Colonic mucosa (tissue), 4 donors: Measurements from ENCODE around the gene HSF2. TPM values are rescaled to one million over a fixed set of nuclear protein-coding genes. Genes with fewer than 3 reads are reported as not detected.

Source experiments
- DNase-seq: peaks from one replicate; pipeline ENCODE4 v3.0.0-alpha.2; 2020
- H3K27ac ChIP-seq: fragments of 200-600 bp; one replicate; pipeline ENCODE4 v1.8.0; 2021
- H3K27me3 ChIP-seq: fragments of 200-600 bp; one replicate; pipeline ENCODE4 v1.8.0; 2021
- H3K36me3 ChIP-seq: fragments of 200-600 bp; one replicate; pipeline ENCODE4 v1.8.0; 2021
- H3K4me1 ChIP-seq: fragments of 200-600 bp; one replicate; pipeline ENCODE4 v1.8.0; 2021; ENCODE audit warnings: mild to moderate bottlenecking
- H3K4me3 ChIP-seq: fragments of 200-600 bp; one replicate; pipeline ENCODE4 v1.8.0; 2021
- H3K9ac ChIP-seq, 2 donors: one replicate each; pipeline ENCODE4 v1.7.0; 2013; ENCODE audit warnings: control low read depth in 2 of 2, low read depth in 2 of 2, low read length in 2 of 2
- H3K9me3 ChIP-seq: fragments of 200-600 bp; one replicate; pipeline ENCODE4 v1.8.0; 2021
- intact Hi-C: fragments of 100-400 bp; cut with DNase I; formaldehyde crosslinking; loops from one replicate; pipeline ENCODE4 v1.14.1; 2022
- total RNA-seq, 2 donors: library from RNA; stranded (reverse); fragmentation: NEBNext Ultra II Directional in 1 of 2; extraction: Animal tissue kit (Norgen Biotek cat#: 25700) in 1 of 2; gene quantifications; one replicate each; pipeline ENCODE4 v1.2.1, GENCODE V29; 2021
- TF ChIP-seq, protein P1 (sequence below): fragments of 200-600 bp; IDR thresholded peaks from one replicate; pipeline ENCODE4 v1.8.0; 2022; ENCODE audit warnings: antibody characterized with exemption, mild to moderate bottlenecking
- donor health status: healthy.
- donor health status: DM: no; HTN: no; CAD: no.
- donor health status: DM: no; HTN: no; CAD: no.

Gene HSF2
- total RNA-seq, 2 donors from 2014 or later = 4.8 to 5.1 TPM

DNA sequence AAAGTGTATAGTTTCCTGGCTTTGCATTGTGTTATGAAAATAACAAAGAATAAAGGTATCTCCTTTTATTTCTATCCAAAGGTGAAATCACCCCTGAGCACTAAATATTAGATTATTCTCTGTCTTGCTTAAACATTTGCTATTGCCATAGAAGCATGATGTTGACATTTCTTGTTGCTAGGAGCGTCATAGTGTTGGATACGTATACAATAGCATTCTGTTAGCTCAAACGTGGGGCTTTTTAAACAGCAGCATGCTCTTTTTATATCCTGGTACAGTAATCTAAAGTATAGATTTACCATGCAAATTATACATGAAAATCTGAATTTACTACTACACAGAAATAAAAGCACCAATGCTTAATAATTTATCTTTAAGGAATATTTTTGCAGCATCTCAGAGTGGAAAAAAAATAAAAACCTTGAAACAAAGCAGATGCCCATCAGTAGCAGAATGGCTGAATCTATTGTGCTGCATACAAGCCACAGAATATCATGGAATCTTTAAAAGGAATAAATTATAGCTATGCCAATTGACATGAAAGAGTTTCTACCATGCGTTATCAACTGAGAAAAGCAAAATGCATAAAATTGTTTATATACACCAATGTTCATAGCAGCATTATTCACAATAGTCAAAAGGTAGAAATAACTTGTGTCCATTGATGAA is 9.6 kb upstream of the HSF2 start:
- Histone ChIP-seq H3K4me1 (no peaks in the 10 kb centered on the region), H3K27me3 (no peaks in the 10 kb centered on the region), H3K36me3 (no peaks in the 10 kb centered on the region), H3K4me3 (no peak overlapping the region), H3K27ac (no peak overlapping the region), H3K9ac (no peak overlapping the region), H3K9me3 (no peaks in the 10 kb centered on the region)
- TF ChIP-seq, protein P1, sequence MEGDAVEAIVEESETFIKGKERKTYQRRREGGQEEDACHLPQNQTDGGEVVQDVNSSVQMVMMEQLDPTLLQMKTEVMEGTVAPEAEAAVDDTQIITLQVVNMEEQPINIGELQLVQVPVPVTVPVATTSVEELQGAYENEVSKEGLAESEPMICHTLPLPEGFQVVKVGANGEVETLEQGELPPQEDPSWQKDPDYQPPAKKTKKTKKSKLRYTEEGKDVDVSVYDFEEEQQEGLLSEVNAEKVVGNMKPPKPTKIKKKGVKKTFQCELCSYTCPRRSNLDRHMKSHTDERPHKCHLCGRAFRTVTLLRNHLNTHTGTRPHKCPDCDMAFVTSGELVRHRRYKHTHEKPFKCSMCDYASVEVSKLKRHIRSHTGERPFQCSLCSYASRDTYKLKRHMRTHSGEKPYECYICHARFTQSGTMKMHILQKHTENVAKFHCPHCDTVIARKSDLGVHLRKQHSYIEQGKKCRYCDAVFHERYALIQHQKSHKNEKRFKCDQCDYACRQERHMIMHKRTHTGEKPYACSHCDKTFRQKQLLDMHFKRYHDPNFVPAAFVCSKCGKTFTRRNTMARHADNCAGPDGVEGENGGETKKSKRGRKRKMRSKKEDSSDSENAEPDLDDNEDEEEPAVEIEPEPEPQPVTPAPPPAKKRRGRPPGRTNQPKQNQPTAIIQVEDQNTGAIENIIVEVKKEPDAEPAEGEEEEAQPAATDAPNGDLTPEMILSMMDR = no peak
- no peak for DNase-seq
- intact Hi-C loops = no loop called here

DNA sequence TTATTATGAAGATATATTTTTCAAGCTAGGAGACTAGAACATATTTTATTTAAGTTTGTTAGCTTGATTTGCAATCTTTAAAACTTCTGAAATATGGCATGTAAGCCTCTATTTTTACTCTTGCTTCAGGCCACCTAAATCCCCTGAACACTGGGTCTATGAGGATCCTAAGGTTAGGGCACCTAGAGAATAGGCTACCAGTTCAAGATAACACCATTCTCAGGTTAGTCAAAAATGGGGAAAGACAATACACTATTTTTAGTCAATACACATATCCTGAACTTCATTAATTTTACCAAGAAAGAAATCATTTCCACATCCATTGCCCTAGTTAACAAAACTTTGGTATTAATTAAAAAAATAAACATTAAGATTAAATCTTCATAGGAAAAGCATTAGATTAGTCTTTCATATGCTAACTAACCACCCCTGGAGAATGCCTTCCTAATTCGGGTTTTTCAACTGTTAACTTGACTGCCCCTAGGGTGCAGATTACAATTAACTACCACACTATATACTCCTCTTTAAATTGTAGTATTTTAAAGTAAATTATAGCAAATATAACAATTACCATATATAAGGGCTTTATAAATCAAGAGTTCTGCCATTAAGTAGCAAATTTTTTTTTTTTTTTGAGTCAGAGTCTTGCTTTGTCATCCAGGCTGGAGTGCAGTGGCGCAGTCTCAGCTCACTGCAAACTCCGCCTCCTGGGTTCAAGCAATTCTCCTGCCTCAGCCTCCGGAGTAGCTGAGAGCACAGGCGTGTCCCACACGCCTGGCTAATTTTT is 6.7 kb upstream of the HSF2 start:
- DNase-seq = no peak
- Histone ChIP-seq H3K4me1 (no peaks in the 10 kb centered on the region), H3K9ac (no peak overlapping the region), H3K4me3 (no peak overlapping the region), H3K36me3 (no peaks in the 10 kb centered on the region), H3K9me3 (no peaks in the 10 kb centered on the region), H3K27me3 (no peaks in the 10 kb centered on the region), H3K27ac (no peak overlapping the region)
- intact Hi-C loops = no loop called here
- TF ChIP-seq, protein P1 = no peak

DNA sequence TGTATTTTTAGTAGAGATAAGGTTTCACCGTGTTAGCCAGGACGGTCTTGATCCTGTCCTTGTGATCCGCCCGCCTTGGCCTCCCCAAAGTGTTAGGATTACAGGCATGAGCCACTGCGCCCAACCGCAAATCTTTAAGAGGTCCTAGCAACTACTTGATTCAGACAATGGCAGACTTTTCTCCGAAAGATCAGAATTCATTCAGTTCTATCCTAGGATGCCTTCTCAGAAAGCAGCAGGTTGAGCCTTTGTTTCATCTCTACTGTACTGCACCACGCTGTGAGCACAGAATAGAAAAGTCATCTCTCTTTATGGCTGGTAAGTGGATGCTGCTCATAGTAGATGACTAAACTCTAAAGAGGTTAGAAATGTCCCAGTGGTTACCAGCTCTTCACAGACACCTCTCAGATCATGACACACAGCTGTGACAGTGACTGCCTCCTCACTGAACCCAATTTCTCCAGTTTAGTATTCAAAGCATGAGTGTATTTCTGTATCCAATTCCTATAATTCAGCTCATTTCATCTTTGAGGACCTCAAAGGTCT is 6.0 kb upstream of the HSF2 start:
- Histone ChIP-seq H3K27me3 (no peaks in the 10 kb centered on the region), H3K9me3 (no peaks in the 10 kb centered on the region), H3K4me3 (no peak overlapping the region), H3K36me3 (no peaks in the 10 kb centered on the region), H3K27ac (no peak overlapping the region), H3K4me1 (no peaks in the 10 kb centered on the region), H3K9ac (no peak overlapping the region)
- TF ChIP-seq, protein P1 = no peak
- intact Hi-C loops = no loop called here
- no peak for DNase-seq

DNA sequence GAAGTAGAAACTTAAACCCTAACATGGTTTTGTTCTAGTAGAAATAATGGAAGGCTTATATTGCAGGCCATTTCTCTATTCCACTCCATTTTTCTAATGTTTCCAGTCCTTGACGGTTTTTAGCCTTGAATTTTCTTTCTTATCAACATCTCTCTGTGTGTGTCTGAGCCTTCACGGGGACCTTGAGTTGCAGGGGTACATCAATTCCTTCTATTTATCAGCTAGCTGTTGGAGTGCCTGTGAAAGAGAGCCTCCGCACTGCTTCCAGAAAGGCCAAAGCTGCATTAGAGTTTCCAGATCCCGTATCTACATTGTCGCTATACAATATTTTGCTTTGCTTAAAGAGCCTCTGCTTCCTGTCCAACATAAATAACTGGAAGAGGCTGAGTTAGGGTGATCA is 5.4 kb upstream of the HSF2 start:
- Histone ChIP-seq H3K9me3 (no peaks in the 10 kb centered on the region), H3K4me1 (no peaks in the 10 kb centered on the region), H3K4me3 (no peak overlapping the region), H3K27ac (no peak overlapping the region), H3K27me3 (no peaks in the 10 kb centered on the region), H3K9ac (no peak overlapping the region), H3K36me3 (no peaks in the 10 kb centered on the region)
- TF ChIP-seq, protein P1 = no peak
- intact Hi-C loops = no loop called here
- no peak for DNase-seq

DNA sequence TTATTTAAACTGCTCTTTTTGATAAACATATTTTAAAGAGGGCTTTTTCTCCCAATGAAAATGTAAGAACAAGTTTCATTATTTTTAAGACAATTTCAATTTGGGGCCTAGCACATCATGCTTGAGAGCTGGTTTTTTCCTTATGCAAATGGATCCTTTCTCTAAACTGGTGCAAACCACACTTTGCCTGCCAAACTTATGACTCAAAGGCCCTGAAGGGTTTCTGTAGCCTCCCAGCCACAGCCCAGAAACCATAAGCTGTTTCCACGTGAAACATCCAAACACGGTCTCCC is 451 bp upstream of the HSF2 start:
- Histone ChIP-seq H3K4me3 (peak overlapping the region; percentile 90), H3K9me3 (no peaks in the 10 kb centered on the region), H3K36me3 (no peaks in the 10 kb centered on the region), H3K4me1 (peaks cover 5% of the 10 kb centered on the region), H3K27ac (peak overlapping the region; percentile 56), H3K9ac (no peak overlapping the region), H3K27me3 (no peaks in the 10 kb centered on the region)
- no peak for DNase-seq
- intact Hi-C loops = no loop called here
- TF ChIP-seq, protein P1 = no peak
